ENCODE data around the gene PLEKHH1. TPM values are rescaled to one million over a fixed set of nuclear protein-coding genes. Genes with fewer than 3 reads are reported as not detected.

PLEKHH1 gene
- total RNA-seq, 2 donors from 2014 or later: 32.7 to 54.7 TPM

DNA sequence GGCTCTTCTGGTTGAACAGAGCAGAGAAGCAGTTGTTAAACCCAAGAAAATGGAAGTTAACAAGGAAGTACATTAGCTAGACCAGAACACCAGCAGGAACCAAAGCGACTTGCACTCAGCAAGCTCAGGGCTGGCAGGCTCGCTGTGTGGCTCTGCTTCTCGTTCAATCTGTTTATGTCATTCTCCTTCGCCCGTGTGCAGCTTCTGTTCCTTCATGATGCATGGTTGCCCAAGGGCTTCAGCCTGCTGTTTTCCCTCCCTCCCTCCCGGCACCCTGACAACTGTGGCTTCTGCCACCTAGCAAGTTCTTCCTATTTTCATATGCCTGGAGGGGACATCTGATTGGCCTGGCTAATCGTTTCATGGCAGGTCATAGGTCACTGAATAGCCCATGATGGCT, 41.7 kb downstream of the PLEKHH1 start:
- Histone ChIP-seq H3K4me3 (no peak overlapping the region), H3K9me3 (no peaks in the 10 kb centered on the region), H3K36me3 (replicated peaks in 1 of 2; ENCODE audit: insufficient read depth in 1 of 2, low read depth in 2 of 2) (peaks cover 0 to 1% of the 10 kb centered on the region in 2 donors), H3K4me1 (peaks cover 18% of the 10 kb centered on the region), H3K27ac (no peak overlapping the region), H3K27me3 (no peaks in the 10 kb centered on the region)
- no peak for DNase-seq
- no peak for TF ChIP-seq POLR2A (IDR thresholded peaks at IDR 0.05)
- TF ChIP-seq, protein P1, sequence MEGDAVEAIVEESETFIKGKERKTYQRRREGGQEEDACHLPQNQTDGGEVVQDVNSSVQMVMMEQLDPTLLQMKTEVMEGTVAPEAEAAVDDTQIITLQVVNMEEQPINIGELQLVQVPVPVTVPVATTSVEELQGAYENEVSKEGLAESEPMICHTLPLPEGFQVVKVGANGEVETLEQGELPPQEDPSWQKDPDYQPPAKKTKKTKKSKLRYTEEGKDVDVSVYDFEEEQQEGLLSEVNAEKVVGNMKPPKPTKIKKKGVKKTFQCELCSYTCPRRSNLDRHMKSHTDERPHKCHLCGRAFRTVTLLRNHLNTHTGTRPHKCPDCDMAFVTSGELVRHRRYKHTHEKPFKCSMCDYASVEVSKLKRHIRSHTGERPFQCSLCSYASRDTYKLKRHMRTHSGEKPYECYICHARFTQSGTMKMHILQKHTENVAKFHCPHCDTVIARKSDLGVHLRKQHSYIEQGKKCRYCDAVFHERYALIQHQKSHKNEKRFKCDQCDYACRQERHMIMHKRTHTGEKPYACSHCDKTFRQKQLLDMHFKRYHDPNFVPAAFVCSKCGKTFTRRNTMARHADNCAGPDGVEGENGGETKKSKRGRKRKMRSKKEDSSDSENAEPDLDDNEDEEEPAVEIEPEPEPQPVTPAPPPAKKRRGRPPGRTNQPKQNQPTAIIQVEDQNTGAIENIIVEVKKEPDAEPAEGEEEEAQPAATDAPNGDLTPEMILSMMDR (IDR thresholded peaks at IDR 0.05): no peak
- intact Hi-C loops (cut with DNase I): loop anchor here (5.0 to 10.0 kb wide), 2 partner anchors 43 to 150 kb away; partner anchors contain the start of gene PLEKHH1
- ATAC-seq: no peak
- WGBS, 2 donors: 76 to 93% methylated on average over 7 of the region's 7 CpGs

DNA sequence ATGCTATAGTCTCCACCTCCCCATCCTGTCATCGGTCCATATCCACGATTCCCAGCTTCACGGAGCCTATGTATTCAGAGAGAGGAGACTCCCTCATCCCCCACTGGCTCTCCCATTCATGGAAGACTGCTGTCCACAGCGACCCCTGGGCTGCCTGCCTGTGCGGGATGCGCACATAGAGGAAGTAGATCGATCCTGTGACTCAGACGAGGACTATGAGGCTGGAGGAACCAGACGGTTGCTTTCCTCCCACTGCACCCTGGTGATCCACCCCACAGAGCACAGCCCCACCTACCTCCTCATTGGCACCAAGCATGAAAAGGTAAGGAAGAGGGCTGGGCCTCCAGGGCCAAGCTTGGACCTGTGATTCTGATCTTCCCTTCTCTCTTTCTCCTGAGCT, 42.6 kb downstream of the PLEKHH1 start:
- intact Hi-C loops (cut with DNase I): loop anchor here (10.0 kb wide), 1 partner anchor 151 kb away; no protein-coding TSS in a partner anchor
- Histone ChIP-seq H3K27me3 (no peaks in the 10 kb centered on the region), H3K36me3 (replicated peaks in 1 of 2; ENCODE audit: insufficient read depth in 1 of 2, low read depth in 2 of 2) (peaks cover 0 to 6% of the 10 kb centered on the region in 2 donors)

DNA sequence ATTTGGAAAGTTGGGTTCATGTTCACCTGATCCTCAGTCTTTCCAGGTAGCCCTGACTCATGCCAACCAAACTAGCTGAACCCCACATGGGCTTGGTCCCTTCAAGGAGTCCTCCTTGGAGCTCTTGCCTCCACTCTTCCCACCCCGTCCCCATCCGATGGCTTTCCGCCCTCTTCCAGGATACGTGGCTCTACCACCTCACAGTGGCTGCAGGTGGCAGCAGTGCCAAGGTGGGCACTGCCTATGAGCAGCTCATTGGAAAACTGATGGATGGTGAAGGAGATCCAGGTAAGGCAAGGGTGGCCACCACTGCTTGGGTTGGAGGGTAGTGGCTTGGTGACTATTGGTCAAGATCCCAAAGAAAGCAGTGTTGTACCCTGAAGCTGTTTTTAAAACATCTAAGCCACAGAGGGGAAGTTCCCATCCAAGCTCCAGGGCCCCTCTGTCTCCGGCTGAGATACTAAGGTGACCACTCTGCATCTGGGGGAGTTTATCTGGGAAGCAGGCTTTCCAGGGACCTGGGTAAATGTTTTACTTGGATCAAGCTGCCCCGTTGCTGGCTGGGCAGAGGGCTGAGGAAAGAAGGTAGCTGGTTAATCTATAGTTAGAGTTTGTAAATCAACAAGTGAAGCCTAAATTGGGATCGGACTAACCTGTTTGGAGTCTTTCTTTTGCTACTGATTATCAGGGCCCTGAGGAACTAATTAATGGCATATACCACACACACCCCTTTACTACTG, 43.3 kb downstream of the PLEKHH1 start:
- no peak overlapping the region for H3K4me3 ChIP-seq
- intact Hi-C loops (cut with DNase I): loop anchor here (10.0 kb wide), 1 partner anchor 152 kb away; no protein-coding TSS in a partner anchor
- TF ChIP-seq POLR2A (IDR thresholded peaks at IDR 0.05): no peak
- H3K27me3 ChIP-seq: no peaks in the 10 kb centered on the region
- 62 to 67% methylated on average over 6 to 7 of the region's 7 CpGs for WGBS, 2 donors
- H3K4me1 ChIP-seq: peaks cover 18% of the 10 kb centered on the region
- no peak overlapping the region for H3K27ac ChIP-seq
- no peak for ATAC-seq
- no peak for DNase-seq
- H3K36me3 ChIP-seq (replicated peaks in 1 of 2; ENCODE audit: insufficient read depth in 1 of 2, low read depth in 2 of 2): peaks cover 0 to 12% of the 10 kb centered on the region in 2 donors
- no peaks in the 10 kb centered on the region for H3K9me3 ChIP-seq

More for the DNA sequence above, 42.6 kb downstream of the PLEKHH1 start:
- TF ChIP-seq POLR2A (IDR thresholded peaks at IDR 0.05): no peak
- TF ChIP-seq, protein P1 (IDR thresholded peaks at IDR 0.05): no peak
- 78 to 85% methylated on average over 9 of the region's 9 CpGs for WGBS, 2 donors
- H3K4me1 ChIP-seq: peaks cover 18% of the 10 kb centered on the region
- DNase-seq (no peak), ATAC-seq (no peak)
- H3K27ac ChIP-seq: no peak overlapping the region
- no peaks in the 10 kb centered on the region for H3K9me3 ChIP-seq
- H3K4me3 ChIP-seq: no peak overlapping the region

DNA sequence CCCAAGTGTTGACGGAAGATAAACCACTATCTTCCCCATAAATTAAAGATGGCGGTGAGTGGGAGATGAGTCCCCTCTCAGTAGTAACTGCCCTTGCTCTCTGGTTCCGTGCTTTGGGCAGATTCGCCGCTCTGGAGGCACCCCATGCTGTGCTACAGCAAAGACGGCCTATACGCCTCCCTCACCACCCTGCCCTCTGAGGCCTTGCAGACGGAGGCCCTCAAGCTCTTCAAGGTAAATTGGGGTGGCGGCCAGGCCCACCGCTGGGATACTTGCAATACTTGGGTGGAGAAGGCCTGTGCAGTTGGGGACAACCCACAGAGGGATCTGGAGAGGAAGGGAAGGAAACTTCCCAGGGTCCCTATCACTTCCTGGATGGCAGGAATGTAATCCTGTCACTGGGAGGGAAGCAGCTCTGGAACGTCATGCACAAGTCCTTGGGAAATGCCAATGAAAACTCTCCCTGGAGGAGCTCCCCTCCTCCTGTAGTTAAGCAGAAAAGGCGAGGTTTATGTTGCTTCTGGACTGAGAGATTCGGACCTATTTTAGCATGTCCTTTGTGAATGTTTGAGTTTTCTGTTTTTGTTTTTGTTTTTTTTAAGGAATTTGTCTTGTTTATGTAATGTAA, 44.2 kb downstream of the PLEKHH1 start:
- no peaks in the 10 kb centered on the region for H3K27me3 ChIP-seq
- TF ChIP-seq, protein P1 (IDR thresholded peaks at IDR 0.05): no peak
- TF ChIP-seq POLR2A (IDR thresholded peaks at IDR 0.05): no peak
- peak overlapping the region in 1 of 4 donors; percentile 6 for H3K27ac ChIP-seq
- ATAC-seq (no peak), DNase-seq (no peak)
- no peak overlapping the region for H3K4me3 ChIP-seq
- intact Hi-C loops (cut with DNase I): loop anchor here (10.0 kb wide), 1 partner anchor 152 kb away; no protein-coding TSS in a partner anchor
- WGBS, 2 donors: 73 to 81% methylated on average over 3 to 13 of the region's 13 CpGs
- no peaks in the 10 kb centered on the region for H3K9me3 ChIP-seq
- peaks cover 0 to 15% of the 10 kb centered on the region in 2 donors for H3K36me3 ChIP-seq (replicated peaks in 1 of 2; ENCODE audit: insufficient read depth in 1 of 2, low read depth in 2 of 2)
- peaks cover 18% of the 10 kb centered on the region for H3K4me1 ChIP-seq
